Measurements from ENCODE around the gene PRKG1.

Gene PRKG1

DNA sequence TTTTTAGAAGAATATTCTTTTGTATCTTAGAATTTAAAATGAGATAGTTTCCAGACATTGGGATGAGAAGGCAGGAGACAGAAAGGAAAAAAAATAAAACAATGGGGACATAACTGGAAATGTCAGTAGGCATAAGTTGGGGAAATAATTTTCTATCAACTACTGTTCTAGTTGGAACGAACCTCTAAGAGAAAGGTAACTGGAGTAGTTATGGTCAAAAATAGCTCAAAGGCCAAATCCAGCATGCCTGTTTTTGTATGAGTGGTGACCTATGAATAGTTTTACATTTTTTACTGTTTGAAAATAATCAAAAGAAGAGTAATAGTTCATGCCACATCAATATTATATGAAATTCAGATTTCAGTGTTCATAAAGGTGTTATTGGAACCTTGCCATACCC is 877.3 kb downstream of the PRKG1 start:
- DNase-seq, result no peak

DNA sequence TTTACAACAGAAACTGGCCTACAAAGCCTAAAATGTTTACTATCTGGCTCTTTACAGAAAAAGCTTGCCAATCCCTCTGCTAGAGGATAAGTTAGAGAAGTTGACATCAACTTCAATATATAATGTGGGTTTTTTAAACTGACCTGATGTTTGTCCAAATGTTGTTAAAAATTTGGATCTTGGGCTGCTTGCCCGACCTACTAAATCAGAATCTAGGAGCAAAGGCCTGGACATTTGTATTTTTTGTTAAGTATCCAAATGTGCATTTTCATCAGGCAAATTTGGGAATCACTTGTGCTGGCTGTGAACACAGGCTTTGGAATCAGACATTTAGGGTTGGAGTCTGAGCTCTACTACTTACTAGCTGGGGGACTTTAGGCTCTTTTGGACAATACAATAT is 877.8 kb downstream of the PRKG1 start:
- DNase-seq, result no peak

DNA sequence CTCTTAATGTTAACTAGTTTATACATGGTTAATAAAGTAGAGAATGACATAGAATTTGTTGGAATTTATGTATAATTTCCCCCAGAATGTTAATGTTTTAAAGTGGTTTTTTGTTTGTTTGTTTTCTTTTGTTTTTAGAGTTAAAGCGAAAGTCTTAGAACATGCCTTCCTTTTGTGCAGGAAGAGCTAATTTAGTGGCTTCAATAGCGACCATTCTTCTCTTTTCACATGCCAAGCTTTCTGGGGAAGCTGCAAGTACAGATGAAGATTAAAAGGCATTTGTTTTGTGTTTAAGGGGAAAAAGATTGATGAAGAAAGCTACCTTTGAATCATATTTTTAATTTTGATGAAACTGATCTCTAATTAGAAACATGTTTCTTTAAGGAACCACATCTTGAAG is 881.4 kb downstream of the PRKG1 start:
- no peak for DNase-seq

DNA sequence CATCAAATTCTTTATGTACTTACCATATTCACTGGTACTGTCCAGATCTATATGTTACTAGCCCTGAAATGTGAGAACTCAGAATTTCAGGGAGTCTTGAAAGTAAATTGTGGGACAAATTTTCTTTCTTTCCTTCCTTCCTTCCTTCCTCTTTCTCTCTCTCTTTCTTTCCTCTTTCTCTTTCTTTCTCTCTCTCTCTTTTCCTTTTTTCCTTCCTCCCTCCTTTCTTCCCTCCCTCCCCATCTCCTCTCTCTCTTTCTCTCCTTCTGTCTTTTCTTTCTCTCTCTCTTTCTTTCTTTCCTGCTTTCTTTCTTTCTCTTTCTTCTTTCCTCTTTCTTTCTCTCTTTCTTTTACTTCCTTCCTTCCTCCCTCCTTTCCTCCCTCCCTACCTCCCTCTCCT is 882.5 kb downstream of the PRKG1 start:
- DNase-seq, result no peak

DNA sequence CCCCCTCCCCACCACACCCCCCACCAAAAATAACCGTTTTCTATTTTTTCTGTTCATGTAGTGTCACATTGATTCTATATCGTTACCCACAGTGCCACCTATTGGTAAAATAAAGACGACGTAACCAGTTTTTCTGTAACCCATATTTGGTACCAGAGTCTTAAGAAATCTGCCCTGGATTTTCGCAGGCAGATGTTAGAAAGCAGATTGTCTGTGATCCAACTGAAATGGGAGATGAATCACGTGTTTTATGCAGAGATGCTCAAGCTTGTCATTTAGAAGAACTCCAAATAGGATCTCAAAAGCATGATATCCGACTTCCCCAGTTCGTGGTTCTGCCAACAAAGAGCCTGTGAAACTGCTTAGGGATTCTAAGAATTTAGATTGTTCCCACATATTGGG is 886.2 kb downstream of the PRKG1 start:
- DNase-seq, result no peak

DNA sequence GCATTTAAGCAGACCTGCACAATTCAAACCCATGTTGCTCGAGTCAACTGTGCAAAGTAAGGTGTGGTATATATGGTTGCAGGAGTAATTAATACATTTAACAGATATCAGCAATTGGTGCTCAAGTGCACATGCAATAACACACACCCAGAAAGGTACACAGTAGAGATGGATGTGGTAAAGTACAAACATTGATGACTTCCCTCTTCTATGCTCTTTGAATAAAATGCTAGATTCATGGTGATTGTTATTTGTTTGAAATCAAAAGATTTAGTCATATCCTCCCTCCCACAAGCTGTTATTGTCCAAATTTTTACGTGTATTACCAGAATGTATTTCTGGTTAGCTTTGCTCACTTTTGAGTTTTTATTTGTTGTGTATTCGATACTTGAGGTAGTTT is 887.1 kb downstream of the PRKG1 start:
- DNase-seq, result no peak

DNA sequence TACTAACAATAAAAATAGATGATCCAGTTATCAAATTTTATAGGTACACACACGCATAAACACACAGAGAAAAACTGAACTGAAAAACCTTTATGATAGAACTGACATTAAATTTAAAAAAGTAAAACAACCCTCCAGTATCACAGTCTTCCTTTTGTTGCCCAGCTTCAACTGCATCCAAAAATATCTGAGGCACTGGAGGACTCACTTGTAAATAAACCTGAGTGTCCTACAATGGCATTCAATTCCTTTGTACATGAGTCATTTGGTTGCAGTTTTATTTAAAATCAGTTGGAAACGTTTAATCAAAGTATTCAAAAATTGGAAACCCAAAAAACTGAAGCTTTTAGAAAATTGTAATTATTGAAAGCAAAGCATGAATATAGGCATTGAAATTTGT is 890.3 kb downstream of the PRKG1 start:
- DNase-seq, result no peak

DNA sequence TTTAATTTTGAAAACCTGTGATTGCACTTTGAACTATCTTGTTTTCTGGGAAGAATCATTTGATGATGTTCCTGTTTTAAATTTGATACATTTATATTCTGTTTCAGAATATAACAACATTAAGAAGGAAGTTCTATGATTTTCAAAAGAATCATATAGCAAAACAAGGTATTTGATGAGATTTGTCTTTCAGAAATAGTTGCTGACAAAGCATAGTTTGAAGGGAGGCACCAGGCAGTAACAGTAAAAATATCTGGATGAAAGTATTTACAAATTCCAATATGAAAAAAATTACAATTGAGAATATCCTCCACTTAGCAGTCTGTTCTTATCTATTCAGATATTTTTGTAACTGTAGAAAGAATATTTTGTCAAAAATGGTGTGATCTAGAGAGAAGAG is 891.2 kb downstream of the PRKG1 start:
- DNase-seq, result no peak

DNA sequence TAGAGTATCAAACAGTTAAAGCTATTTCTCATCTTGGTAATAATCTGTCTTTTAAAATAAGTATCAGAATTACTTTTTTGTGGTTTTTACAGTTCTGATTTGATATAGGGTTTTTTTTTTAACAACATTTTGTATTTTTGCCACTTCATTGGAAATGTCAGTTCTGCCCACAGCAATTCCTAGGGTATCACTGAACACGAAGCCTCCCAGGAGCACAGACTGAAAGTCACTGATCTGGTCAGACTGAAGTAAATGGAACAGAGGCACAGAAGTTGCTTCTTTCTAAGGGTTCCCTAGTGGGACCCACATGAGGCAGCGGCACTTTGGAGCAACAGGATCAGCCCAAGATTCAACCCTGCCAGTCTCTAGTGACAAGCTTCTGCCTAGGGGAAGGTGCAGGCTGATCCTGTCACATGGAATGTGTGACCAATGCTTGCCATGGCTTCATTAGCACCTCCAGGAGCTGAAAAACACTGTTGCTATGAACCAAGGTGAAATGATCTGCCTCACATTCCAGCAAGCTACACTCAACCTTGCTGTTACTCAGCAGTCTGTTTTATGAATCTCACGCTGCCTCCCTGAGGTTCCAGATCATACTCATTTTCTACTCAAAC is 898.6 kb downstream of the PRKG1 start:
- DNase-seq, result no peak

DNA sequence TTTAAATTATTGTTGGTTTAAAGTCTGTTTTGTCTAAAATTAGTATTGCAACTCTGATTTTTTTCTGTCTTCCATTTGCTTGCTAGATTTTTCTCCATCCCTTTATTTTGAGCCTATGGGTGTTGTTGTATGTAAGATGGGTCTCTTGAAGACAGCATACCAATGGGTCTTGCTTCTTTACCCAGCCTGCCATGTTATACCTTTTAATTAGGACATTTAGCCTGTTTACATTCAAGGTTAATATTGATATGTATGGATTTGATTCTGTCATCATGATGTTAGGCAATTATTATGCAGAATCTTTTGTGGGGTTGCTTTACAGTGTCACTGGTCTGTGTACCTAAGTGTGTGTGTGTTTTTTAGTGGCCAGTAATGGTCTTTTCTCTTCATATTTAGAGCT is 906.5 kb downstream of the PRKG1 start:
- DNase-seq, result no peak

DNA sequence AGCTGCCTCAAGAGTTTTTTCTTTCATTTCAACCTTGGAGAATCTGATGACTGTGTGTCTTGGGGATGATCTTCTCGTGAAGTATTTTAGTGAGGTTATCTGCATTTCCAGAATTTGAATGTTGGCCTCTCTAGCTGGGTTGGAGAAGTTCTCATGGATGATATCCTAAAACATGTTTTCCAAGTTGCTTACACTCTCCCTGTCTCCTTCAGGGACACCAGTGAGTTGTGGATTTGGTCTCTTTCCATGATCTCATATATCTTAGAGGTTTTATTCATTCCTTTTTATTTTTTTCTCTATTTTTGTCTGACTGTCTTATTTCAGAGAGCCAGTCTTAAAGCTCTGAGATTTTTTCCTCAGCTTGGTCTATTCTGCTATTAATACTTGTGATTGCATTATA is 907.4 kb downstream of the PRKG1 start:
- DNase-seq, result no peak

DNA sequence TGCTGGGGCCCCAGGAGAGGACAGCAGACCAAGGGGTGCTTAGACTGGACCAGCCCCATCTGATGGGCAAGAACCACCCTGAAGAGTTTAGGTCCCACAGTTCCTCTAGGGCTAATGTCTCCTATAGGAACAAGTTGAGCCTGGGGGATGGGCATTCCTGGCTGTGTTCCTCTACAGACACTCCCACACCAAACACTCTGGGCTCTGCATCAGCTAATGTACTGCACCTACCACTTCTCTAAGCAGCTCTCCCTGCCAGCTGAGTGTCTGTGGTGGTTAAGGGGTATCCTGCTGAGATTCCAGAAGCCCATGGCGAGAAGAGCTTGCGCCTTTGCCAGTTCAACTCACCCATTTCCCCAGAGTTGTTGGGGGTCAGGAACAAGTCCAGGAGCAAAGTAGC is 909.2 kb downstream of the PRKG1 start:
- DNase-seq, result no peak

DNA sequence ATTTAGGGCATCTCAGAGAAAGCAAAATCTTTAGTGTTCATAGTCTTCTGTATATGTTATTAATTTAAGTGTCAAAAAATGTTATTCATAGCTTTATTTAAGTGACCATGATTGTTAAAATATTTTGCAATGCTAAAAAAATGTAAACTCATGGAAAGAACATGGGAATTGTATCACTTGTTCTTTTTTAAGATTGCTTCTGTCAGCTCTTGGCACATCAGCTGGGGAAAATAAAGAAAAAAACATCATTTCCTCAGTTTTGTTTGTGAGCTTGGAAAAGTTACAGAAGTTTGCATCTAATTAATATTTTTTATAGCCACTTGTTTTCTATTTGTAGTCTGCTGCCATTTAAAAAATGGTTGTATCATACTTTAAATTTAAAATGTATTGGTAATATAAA is 911.0 kb downstream of the PRKG1 start:
- DNase-seq, result no peak

DNA sequence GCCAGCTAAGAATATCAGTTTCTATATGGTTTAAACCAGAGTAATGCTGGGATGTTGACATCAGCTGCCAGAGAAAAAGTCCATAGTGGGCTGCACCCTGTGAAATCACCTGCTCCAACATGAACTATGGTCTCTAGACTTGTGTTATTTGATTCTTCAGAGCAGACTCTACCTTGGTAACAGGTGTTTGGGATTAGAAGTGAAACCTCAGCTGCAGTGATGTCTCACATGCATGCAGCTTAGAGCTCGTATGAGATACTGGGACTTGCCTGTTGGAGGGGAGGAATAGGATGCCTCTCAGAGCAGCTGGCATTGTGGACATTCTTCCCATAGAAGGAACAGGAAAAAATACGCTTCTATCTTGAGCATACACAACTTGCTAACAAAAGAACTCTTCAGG is 912.2 kb downstream of the PRKG1 start:
- DNase-seq, result no peak

DNA sequence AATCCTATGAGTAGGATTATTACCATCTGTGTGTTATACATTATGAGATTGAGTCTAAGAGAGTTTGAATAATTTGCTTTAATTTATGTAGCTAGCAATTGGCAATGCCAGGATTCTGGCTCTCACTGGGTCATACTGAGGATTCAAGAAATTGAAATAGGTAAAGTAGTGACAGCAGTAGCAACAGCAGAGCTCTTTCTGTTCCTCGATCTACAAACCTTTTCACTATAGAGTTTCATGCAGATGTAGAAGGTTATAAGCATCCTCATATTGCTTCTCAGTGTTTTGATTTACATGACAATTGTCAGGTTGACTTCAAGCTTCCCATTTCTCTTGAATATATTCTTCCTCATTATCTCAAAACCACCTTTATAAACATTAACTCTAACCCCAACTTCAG is 919.2 kb downstream of the PRKG1 start:
- DNase-seq, result no peak

DNA sequence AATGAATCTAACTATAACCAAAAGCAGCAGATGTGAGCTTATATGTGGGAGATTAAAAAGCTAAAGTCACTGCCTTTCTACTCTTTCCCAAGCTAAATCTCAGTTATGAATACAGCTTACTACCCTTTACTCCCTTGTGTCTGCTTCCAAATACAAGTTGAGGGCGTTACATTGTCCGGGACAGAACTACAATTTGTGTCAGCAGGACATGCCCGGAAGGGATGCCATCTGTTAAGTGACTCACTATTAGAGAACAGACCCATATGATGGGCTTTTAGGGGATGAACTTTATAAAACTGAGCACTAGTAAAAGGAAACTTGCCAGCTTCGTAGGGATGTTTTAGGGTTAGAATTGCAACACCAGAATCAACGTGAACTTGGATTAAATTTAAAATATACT is 924.8 kb downstream of the PRKG1 start:
- no peak for DNase-seq

DNA sequence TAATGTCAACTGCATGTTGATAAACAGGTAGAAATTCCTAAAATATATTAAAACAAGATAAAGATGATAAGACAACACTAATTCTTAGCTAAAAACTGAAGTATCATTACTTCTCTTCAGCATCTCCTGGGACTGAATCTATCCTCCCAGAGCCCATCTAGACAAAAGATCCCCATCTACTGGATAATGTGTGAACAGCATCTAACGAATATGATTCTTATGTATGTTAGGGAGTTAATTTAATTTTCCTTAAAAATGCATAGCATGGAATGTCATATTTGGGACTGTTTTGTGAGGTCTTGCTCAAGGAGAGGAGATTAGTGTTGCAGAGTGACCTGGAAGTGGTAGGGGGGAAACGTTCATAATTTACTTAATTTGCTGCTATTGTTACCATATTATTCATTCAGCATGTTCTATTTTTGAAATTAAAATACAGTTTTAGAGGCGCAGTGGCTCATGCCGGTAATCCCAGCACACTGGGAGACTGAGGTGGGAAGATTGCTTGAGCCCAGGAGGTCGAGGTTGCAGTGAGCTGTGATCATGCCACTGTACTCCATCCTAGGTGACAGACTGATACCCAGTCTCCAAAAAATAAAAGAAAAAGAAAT is 930.2 kb downstream of the PRKG1 start:
- DNase-seq, result no peak

DNA sequence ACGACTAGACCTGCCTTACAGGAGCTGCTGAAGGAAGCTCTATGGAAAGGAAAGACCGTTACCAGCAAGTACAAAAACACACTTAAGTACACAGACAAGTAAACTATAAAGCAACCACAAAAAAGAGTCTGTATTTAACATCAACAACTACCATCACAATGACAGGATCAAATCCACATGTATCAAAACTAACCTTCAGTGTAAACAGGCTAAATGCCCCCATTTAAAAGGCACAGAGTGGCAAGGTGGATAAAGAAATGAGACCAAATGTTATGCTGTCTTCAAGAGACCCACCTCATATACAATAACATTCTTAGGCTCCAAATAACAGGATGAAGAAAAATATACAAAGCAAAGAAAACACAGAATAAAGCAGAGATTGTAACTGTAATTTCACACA is 932.8 kb downstream of the PRKG1 start:
- DNase-seq, result no peak

DNA sequence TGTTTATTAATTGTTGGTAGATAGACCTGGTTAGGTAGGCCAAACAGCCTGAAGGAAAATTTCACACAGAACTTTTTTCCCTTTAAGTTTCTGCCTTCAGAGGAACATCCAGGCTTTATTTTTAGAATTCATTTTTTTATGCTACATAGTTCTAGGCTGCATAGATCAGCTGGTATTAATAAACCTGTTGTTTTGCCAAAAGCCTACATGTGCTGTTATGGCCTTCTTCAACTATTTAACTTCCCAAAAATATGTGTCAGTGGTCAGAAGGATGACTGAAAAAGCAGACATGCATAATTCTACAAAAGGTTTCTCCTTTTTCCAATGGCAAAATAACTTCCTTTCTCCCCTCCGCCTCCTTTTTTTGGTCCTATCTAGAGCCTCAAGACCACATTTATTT is 936.8 kb downstream of the PRKG1 start:
- DNase-seq, result no peak

DNA sequence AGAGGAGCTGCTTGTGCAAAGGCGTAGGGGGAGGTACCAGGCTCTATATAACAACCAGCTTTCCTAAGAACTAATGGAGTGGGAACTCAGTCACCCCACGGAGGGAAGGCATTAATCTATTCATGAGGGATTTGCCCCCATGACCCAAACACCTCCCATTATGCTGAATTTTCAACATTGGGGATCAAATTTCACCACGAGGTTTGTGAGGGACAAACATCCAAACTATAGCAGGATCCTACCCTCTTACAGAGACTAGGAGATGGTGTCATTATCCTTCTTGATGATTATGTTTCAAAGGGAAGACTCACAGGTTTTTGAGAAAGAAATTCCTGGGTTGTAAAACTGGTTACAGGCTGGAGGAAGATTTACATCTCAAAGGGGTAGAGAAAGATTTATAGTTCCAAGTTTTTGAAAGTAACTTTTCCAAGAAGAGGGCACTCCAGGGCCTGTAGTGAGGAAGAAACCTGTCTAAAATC is 944.8 kb downstream of the PRKG1 start:
- no peak for DNase-seq

DNA sequence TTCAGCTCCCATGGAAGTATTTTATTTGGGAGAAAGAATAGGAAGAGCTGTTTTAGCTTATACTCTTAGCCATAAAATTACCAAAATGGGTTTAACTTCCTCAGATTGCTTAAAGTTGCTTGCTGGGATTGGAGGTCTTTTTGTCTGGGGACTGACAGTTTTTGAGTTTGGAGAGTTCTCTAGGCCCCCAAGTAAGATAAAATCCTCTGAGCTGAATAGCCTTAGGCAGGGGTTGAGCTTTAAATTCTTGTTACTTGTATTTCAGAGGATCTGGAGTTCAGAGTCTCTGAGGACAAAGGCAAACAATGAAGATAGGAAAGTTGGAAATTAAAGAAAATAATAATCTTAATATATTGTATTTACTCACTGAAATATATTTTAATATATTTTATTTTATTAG is 945.4 kb downstream of the PRKG1 start:
- no peak for DNase-seq

DNA sequence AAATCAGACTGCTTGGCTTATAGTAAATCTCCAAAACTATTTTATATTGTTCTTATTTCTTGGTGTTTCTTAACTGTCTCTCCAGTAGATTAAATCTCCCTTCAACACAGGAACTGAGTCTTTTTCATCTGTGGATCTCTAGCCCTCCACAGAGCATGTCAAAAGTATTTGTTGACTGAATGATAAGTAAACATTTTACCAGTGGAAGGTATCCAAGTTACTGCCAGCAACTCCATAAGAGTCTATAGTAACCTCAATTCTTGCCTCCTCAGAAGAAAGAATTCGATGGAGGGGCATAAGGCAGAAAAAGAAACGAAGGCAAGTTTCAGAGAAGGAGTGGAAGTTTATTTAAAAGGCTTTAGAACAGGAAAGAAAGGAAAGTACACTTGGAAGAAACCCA is 945.9 kb downstream of the PRKG1 start:
- no peak for DNase-seq

DNA sequence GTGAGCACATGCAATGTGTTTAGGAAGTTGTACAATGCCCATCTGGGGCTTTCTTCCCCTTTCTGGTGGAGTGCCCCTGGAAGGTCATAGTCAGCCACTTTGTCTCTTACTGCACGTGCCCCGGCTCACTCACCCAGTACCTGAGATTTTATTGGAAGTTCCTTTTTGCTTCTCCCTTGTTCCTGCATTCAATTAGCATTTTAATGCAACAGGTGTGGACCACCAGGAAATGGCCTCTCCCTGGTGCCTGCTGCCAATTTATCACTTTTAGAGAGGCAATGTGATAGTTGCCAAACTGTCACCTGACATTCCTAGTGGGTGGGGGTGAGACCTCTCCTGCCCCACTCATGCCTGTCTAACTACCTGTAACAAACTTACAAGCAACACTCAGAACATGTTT is 946.4 kb downstream of the PRKG1 start:
- DNase-seq, result no peak

DNA sequence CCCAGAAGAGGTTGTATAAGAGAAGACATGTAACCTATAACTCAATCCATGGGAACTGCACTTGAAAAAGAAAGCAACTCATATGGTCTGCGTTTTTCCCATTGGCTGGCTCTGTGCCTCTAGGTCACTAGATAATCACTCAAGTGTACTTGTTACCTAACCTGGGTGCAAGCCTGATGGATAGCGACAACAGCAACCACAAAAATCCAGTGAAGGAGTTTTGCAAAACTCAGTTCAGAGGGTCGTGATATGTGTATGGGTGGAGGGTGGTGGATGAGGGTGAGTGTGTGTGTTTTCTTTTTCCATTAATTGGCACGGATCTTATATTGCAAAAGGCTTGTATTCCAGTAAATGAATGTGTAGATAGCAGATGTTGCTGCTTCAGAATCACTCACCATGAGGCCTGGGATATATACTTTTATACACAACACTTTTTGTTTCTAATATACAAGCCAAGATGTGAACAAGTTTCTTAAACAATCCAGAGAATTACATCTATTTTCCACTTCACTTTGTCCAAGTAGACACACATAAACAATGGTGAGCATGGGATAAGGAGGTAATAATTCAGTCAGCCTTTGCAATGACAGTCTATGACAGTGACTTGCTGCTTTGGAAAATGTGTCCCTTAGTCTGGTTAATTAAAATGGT is 952.9 kb downstream of the PRKG1 start:
- no peak for DNase-seq

DNA sequence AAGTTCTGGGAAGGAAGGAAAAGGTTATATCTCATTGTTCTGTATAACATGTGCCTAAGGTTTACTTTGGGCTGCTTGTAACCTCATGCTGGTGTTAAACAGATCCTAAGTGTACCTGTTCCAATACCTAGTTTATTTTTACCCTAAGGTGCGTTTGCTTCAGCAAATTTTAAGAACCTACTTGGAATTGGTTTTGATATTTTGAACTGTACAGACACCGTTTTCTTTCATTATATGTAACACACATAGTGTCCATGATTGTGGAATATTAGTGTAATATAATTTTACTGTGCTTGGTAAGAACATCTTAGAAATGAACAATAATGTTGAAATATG is 954.2 kb downstream of the PRKG1 start:
- no peak for DNase-seq

All from effector CD4-positive, alpha-beta T cell (primary cell).